Colon (tissue), 2 donors: ENCODE measurements around the gene SYNE1.
A peak's percentile ranks its signal among the peaks of the same experiment; 100 is the strongest.

ENCODE experiments used
- FAIRE-seq: peaks from 2 replicates; lab custom pipeline; 2012; peaks lifted over from hg19 to GRCh38; lab: Jason Lieb, UNC
- donor health status: control.
- donor health status: control.

The SYNE1 gene

DNA sequence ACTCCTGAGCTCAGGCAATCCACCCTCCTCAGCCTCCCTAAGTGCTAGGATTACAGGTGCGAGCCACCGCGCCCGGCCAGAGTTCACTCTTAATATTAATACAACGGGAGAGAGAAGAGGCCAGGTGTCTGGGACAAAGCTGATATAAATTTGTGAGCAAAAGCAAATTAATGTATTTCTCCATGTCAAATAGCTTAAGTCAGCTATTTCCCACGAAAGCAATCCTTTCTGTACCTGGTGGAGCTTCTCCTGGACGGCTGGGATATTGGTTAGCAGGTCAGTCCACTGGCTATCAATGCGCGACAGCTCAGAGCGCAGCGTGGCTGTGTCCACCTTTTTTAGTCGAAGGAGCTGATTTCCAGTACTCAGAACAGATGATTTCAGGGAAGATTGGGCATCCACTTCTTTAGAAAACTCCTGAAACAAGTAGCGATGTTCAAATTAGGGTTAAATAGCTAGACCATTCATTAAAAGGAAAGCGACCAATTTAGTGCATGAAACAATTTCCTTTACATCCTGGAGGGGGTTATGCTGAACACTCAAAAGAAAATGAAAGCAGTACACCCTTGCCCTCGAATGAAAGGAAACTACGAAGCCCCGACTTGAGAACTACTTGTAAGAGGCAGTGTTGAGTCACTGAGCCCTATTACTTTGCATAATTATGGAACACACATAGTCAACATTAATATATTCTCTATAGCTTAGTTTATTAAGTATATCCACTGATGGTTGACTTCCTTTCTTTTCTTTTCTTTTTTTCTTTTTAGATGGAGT lies 403.4 kb downstream of the SYNE1 start:
- FAIRE-seq: no peak

DNA sequence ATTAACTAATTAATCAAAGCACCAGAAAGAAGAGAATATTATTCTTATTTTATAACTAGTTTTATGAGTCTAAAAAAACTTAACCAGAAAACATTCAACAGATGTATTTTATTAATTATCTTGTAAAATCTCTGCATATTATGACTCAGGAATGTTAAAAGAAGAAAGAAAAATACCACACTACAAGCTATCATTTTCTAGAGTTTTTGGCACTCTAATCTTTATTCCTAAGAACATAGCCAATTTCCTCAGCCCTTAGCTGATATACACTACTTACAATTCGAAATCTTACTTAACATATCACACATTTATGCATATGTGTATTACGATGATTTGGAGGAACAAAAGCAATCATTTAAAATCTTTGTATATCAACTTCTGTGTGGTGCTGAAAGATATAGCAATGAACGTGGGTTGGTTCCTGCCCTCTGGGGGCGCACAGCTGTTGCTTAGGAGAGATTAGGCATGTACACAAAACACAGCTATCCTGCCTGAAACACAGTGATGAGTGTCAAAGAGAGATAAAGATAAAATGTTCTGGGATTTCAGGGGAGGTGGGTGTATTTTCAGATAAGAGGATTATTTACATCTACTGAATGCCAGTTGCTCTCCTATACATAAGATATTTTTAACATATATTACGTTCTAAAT lies 404.5 kb downstream of the SYNE1 start:
- FAIRE-seq: no peak

DNA sequence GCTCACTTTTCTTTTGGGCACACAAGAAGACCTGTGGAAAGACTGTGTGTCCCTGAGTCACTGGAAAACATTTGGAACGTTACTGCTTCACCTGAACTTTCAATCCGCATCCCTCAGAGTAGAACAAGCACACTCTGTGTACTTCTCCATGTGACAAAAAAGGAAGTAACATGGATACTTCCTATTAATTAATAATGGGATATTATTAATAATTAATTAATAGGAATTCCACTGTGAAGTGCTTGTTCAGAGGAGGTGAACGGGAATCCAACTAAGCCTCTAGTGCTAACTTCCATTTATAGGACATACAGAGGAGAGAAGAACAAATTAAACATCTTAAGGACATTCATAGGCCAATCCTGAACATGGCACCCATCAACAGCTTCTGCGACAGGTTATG lies 407.8 kb downstream of the SYNE1 start:
- no peak for FAIRE-seq

DNA sequence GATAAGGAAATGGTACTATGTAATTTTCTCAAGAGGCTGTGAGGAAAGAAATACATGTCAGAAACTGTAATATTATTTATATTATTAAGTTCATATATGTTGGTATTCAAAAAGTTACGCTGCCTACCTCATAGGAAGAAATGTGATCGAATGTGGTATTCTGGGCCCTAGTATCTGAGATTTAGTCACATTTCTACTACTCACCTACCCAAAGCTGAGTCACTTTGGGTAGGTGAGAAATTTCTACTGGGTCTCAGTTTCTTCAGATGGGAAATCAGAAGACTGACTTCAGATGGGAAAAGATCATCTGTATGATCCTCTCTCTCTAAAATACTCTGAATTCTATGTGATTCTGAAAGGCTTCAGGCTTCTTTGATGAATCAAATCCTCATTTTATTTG lies 411.0 kb downstream of the SYNE1 start:
- FAIRE-seq: no peak

DNA sequence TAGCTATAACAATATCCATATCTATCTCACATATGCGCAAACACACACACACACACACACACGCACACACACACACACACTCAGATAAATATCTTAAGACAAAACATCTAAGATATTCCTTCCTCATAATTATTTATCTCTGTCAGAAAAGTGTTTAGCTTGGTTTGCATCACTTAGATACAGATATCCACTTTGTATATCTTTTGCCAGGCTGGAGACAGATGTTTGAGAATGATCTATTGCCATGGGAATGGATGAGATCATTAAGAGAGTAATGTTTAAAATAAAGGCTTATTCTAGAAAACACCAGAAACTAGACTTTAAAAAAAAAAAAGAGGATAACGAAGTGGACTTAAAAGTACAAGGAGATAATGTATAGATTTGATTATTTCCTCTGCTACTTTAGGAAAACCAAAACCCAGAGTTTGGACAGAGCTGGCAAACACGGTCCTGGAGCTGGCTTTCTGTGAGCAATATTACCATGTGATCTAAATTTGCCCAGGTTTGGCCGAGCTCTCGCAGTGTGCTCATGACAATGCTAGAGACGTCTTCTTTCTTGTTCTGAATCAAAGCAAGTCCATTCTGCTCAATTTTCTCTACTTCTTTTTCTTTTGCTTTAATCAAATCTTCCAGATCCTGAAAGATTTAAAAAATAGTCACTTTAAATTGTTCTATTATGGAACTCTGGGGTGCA lies 411.8 kb downstream of the SYNE1 start:
- no peak for FAIRE-seq

DNA sequence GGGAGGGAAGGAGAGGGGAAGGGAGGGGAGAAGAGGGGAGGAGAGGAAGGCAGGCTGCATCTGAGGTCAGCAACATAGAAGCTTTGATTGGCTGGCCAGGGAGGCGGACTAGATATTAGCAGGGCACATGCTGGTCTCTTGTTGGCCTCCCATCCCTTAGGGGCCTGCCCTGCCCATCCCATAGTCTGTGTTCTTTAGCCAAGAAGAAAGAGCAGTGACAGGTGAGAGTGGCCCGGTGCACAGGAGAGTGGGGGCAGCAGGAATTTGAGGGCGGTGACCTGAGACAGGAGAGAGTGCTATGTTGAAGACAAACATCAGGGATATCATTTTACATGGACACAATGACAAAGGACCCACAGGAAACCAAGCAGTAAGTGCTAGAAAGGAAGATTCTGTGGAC lies 413.5 kb downstream of the SYNE1 start:
- FAIRE-seq: no peak

DNA sequence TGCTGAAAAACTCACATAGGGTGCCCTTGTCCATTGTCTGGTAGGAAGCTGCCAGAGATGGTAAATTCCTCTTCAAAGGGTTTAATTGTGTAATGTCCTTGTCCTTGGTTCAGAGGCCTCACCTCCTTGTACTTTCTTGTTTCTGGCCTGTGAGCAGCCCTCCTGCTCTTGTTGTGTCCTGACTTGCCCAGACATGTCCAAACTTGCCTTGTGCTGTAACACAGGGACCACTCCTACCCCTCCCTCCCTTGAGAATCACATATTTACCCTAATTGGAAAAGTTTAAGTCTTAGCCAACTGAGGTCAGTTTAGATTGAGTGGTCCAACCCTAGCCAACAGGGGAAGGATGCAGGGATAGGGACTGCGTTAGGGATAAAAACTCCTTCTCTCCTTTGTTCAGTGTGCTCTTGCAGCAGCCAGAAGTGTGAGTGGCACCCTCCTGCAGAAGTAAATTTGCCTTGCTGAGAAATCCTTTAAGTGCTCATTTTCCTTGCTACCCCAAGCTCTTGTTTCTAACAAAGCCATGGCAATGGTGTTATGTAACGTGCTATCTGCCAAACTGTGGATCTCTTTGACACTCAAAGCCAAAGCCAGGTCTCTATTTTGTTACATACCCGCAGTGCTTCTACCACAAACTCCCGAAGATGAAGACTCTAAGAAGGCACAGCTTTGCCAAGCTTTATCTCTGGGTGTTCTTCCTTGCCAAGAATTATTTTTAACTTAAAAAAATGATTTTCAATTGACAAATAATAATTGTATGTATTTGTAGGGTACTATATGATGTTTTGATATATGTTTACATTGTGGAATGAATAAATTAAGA lies 415.1 kb downstream of the SYNE1 start:
- no peak for FAIRE-seq

DNA sequence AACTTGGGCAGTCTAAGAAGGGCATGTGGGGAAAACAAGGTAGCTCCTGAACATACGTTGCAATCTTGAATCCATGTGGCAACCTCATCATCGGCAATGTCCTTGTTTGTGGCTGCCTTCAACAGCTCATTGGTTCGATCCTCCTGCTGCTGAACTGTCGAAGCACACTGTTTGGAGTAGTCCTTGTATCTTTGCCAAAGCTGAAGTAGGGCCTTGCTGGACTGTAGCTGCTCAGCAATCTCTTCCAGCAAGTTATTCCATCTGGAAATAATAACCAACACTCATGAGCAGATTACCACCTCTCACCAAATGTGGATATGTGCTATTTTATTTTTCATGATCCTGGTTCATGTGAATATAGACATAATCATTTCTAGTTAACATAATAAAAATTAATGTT lies 416.4 kb downstream of the SYNE1 start:
- no peak for FAIRE-seq

DNA sequence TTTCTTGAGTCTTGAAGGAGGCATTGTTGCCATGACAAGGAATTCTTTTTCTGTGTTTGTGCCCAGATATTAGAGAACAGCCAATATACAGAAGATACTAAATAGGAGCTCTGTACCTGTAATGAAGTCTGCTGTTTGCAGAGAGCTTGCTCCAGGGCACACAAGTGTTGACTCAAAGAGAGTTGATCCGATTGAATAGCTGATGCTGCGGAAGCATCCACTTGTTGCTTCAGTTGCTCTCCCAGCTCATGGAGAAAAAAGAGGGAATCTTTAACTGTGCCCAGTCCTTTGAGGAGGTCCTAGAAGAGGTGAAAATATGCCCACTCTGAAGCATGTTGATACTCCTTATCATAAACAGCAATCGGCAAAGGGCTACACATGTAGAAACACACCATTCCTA lies 418.3 kb downstream of the SYNE1 start:
- no peak for FAIRE-seq

DNA sequence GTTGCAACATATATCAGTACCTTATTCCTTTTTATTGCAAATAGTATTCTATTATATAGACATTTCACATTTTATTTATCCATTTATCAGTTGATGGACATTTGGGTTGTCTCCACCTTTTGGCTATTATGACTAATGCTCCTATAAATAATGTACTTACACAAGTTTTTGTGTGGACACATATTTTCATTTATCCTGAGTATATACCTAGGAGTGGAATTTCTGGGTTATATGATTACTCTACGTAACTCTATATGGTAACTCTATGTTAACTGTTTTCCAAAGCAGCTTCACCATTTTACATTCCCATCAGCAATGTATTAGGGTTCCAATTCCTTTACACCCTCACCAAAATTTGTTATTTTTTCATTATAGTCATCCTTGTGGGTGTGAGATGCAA lies 424.7 kb downstream of the SYNE1 start:
- no peak for FAIRE-seq

DNA sequence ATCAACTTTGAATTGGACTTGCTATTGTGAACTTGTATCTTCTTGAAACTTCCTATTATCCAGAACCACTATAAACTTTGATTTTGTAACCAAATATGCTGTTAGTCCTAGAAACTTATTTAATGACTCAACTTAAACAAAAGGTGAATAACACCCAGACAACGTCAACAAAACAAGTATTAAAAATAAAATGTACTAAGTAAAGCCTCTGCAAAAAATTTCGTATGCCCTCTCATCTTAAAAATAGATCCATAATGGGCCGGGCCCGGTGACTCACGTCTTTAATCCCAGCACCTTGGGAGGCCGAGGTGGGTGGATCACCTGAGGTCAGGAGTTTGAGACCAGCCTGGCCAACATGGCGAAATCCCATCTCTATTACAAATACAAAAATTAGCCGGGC lies 428.0 kb downstream of the SYNE1 start:
- FAIRE-seq: no peak

DNA sequence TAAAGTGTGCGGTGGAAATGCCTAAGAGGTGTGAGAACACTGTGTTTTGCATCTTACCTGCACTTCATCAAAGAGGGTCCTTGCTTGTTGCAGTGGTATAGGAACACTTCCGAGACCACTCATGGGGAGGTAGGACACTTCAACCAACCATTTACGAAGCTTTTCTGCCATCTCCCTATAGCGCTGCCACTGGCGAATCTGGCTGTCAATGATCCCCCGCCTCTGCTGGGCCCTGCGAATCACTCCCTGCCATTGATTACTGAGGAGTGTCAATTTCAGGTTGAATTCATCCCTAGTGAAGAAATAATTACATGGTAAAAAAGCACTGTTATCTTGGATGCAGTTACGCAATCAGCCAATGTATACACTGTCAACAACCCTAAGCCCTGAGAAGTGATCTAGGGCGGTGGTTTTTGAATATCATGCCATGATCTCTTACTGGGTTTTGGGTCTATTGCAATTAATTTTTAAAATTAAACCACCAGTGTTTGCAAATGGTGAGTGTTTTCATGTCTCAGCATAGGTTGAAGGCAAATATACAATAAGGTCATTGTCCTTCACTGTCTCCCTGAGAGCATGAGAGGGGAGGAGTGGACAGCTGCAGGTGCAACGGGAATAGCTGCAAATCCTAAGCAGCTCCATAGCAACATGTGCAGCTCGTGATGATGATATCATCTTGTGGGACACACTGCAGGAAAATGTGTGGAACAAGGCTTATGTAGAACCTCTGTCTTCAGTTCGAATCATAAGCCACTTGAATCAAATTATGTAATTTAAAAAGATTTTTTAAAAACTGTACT lies 429.0 kb downstream of the SYNE1 start:
- FAIRE-seq: no peak

DNA sequence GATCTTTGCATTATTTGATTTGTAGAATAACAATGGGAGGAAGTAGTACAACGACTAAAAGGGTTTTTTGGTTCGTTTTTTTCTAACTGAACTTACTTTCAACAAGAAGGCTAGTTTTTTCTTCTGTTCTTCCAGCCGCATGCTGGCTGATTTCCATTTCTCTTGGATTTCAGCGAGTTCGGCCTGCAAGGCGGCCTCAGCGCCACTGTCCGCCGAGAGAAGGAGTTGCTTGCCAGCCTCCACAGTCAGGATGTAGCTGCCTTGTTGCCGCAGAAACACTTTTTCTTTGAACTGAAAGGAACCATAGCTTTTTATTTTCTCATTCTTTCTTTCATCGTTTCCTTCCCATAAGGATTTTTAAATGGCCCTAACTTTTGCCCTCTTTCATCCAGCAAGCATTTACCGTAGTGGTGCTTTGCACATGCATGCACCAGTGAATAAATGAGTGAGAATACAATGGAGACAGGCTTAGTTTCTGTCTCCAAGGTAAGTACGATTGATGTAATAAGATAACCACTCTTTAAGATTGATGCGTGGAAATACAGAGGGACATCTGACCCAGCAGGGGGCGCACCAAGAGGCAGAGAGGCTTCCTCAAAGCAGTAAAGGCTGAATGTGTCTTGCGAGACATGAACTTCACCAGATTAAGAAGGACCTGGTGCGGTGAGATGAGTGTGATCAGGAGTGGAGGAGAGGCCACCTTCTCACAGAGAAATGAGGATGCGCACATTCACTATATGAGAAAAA lies 430.9 kb downstream of the SYNE1 start:
- no peak for FAIRE-seq

DNA sequence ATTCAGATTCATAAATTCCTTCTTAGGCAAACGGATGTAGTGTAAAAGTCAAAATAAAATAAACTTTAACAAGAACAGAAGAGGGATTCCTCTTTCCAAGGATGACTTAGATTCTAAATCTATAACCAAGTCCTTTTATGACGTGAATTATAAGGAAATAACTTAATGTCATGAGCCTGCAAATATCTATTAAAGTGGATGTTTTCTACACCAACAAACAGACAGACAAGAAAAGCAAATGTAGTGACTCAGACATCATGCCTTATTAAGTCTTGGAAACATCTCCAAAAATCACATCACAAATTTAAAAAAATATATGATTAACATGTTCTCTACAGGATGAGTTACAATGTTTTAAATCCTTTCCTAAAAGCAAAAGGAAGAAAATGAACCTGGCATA lies 432.6 kb downstream of the SYNE1 start:
- FAIRE-seq: no peak

DNA sequence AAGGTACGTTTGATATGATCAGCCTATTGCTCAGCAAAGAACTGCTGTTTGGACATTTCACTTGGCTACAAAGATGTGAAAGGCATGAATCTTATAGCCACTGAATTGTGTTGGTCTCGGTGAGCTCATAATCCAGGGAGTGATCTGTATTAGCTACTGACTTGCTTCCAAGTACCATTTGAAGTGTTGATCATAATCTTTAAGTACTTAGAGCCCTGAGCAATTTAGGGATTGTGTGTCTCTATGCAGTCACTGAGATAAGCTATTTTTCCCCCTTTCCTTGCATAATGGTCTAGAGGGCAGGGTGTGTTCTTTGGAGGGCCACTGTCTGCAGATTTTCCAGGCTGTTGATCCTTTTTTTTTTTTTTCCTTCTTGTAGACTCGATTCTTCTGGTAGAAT lies 436.0 kb downstream of the SYNE1 start:
- FAIRE-seq: no peak

DNA sequence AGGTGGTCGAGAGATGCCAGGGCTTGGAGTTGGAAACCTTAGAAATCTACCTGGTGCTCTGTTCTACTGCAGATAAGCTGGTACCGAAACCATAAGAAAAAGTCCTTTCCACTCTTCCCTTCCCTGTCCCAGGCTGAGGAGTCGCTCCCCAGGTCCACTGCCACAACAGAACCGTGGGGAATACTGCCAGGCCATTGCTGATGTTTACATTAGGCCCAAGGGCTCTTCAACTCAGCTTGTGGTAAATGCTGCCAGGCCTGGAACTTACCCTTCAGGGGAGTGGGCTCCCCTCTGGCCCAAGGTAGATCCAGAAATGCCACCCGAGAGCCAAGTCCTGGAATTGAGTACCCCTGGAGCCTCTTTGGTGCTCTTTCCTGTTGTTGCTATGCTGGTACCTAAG lies 441.3 kb downstream of the SYNE1 start:
- no peak for FAIRE-seq

DNA sequence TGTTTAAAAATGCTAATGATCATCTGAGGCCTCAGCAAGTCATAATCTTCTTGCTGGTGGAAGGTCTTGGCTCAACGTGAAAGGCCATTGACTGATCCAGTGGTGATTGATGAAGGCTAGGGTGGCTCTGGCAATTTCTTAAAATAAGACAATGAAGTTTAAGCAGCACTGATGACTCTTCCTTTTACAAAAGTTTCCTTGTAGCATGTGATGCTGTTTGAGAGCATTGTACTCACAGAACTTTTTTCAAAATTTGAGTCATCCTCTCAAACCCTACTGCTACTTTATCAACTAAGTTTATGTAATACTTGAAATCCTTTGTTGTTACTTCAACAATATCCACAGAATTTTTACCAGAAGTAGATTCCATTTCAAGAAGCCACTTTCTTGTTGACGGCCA lies 447.4 kb downstream of the SYNE1 start:
- no peak for FAIRE-seq

DNA sequence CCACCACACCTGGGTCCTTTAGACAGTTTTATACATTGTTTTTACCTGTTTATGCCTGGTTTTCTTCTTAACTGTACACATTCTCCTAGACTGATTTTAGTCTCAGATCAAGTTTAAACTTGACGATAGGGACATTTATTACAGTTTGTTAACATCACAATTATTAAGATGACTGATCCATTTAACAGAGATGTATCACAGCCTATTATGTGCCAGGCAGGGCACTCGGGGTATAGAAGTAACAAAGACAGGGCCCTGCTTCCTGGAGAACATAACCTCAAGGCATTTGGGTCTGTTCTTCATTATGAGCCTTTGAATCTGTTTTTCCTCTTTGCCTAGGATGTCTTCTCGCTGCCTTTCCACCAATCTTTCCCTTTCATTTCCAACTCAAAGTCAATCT lies 449.2 kb downstream of the SYNE1 start:
- FAIRE-seq: no peak

DNA sequence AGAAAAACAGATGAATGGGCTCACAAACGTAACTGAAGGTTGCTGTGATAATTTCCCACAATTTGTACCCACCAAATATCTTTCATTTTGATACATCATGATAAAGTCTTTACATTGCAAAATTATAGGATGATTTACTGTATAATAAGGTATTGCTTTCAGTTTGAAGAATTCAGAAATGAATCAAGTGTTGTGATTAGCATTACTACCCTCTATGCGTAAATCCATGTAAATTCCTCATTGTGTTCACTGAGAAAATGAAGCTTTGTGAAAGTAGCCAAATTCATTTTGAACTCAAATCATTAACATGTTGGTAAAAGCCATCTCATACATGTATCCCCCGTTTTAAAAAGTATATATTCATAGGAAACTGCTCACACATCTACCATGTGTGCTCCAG lies 450.3 kb downstream of the SYNE1 start:
- no peak for FAIRE-seq

DNA sequence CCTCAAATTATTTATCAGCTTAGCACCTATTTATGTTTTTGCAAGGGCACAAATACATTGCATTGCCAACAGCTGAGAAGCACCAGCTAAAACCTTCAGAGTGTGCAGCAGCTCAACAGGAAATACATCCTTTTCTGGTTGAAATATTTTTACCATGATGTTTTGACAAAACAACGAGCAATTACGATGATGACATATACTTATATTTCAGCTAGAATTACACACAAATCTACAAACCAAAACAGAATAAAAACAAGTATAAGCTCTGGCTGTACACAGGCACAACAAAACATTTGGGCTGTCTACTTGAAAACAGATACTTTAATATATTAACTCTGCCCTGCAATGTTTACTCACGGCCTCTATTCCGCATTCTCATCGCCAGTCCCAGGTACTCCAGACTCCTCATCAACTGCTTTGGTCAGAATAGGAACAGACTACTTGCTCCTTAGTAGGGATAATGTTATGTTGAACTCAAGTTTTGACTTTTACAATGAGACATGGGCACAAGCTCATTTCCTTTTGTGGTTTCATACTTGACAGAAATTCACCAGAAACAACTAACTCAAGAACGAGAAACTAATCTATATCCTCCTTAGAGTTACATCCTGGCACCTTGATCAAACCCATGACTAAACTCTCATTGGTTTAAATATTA lies 452.1 kb downstream of the SYNE1 start:
- no peak for FAIRE-seq

DNA sequence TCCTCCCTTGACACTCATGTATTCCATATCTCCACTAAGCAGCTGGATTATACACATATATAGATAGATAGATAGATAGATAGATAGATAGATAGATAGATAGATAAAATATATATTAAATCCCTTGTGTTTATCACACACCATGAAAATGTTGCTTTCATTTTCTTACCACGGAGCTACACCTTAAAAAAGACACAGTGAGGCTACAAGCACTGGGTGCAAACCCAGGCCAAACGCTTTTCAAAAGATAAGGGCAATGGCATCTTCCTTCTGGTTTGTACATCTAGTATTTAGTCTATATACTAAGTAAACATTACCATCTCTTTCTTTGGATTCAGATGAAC lies 452.6 kb downstream of the SYNE1 start:
- peak; percentile 51 for FAIRE-seq
